Measurements from ENCODE around the gene HERC4.

Gene HERC4

DNA sequence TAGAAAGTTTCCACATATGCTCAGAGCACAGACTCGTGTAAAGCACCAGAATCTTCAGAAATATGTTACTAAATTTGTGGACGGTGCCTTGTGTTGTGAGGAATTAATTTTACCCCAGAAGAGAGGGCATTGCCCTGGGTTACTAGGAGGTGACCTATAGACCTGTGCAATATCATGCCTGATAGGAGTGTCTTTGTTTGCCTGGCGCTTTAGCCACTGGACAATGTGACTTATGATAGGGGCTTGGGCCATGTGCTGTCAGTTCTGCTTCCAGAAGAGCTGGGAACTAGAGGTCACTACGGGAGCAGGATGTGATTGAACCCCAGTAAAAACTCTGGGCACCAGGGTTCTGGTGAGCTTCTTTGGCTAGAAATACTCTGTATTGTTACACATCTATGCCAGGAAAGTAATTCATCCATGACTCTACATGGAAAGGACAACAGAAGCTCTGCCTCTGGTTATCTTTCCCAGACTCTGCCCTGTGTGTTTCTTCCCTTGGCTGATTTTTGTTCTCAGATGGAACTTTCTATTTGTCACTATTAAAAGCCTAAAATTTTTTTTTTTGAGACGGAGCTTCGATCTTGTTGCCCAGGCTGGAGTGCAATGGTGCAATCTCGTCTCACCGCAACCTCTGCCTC lies 115.1 kb downstream of the HERC4 start:
- DNase-seq (ENCODE audit: low spot score): no peak
- TF ChIP-seq, protein P1, sequence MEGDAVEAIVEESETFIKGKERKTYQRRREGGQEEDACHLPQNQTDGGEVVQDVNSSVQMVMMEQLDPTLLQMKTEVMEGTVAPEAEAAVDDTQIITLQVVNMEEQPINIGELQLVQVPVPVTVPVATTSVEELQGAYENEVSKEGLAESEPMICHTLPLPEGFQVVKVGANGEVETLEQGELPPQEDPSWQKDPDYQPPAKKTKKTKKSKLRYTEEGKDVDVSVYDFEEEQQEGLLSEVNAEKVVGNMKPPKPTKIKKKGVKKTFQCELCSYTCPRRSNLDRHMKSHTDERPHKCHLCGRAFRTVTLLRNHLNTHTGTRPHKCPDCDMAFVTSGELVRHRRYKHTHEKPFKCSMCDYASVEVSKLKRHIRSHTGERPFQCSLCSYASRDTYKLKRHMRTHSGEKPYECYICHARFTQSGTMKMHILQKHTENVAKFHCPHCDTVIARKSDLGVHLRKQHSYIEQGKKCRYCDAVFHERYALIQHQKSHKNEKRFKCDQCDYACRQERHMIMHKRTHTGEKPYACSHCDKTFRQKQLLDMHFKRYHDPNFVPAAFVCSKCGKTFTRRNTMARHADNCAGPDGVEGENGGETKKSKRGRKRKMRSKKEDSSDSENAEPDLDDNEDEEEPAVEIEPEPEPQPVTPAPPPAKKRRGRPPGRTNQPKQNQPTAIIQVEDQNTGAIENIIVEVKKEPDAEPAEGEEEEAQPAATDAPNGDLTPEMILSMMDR (IDR thresholded peaks at IDR 0.05; ENCODE audit: extremely low read depth, missing control alignments): no peak

DNA sequence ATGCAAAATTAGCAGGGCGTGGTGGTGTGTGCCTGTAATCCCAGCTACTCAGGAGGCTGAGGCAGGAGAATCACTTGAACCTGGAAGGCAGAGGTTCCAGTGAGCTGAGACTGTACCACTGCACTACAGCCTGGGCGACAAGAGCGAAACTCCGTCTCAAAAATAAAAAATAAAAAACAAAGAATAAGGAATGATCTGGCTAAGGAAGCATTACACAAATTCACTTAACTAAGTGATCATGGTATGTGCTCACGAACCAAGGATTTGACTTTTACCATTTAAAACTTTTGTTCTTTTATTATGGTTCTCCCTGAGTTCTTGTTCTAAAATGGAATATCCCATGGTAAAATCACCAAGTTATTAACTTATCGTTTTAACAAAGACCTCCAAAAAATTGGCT lies 119.5 kb downstream of the HERC4 start:
- TF ChIP-seq, protein P1 (IDR thresholded peaks at IDR 0.05; ENCODE audit: extremely low read depth, missing control alignments): no peak
- DNase-seq (ENCODE audit: low spot score): no peak

DNA sequence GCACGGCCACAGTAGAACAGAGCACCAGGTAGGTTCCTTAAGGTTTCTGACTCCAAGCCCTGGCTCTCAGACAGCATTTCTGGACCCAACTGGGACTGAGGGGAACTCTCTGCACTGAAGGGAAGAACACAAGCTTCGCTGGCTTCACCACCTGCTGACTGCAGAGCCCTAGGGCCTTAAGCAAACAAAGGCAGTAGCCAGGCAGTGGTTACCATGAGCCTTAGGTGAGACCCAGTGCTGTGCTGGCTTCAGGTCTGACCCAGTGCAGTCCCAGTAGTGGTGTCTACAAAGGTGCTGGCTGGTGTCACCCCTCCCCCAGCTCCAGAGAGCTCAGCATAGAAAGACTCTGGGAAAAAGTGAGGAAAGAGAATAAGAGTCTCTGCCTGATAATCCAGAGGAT lies 131.2 kb downstream of the HERC4 start:
- TF ChIP-seq, protein P1 (IDR thresholded peaks at IDR 0.05; ENCODE audit: extremely low read depth, missing control alignments): no peak
- DNase-seq (ENCODE audit: low spot score): no peak

DNA sequence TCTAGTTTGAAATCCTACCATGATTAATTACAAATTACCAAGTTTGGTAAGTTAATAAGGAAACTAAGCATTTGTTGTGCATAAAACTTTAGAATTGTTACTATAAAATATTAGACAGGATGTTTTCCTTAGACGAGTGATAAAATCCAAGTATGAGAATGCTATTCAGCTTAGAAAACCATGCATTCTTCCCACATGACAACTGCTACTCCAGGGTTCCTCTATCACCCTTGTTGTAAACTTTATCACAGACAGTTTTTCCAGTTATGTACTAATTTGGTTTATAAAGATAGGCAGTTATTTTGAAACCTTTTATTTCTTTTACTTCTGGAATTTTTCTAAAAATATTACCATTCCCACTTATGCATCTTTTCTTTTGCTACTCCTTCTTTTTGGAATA lies 138.7 kb downstream of the HERC4 start:
- TF ChIP-seq, protein P1 (IDR thresholded peaks at IDR 0.05; ENCODE audit: extremely low read depth, missing control alignments): no peak
- DNase-seq (ENCODE audit: low spot score): no peak

DNA sequence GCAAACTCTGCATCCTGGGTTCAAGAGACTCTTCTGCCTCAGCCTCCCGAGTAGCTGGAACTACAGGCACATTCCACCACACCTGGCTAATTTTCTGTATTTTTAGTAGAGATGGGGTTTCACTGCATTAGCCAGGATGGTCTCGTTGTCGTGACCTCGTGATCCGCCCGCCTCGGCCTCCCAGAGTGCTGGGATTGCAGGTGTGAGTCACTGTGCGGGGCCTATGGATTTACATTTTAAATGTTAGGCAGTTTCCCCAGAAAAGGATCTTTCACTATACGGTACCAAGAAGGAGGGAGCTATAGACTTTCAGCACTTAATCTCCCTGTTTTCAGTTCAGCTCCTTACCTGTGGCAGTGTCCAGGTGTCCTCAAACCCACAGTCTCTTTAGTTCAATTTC lies 139.9 kb downstream of the HERC4 start:
- TF ChIP-seq, protein P1 (IDR thresholded peaks at IDR 0.05; ENCODE audit: extremely low read depth, missing control alignments): no peak
- no peak for DNase-seq (ENCODE audit: low spot score)

DNA sequence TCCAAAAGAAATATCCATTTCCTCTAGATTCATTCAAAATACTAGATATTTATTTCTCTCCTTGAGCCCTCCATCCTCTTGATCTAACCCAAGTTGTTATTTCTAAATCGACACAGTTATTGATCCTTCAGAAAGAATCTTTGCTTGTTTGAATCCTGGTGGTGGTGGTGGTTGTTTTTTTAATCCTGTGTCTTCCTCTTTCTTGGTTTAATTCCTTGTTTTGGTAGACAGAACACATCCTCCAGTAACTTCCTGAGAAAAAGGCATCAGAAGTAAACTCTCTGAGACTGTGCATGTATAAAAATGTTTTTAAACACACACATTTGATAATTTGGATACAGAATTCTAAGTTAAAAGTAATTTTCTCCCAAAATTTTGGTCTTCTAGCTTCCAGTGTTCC lies 140.7 kb downstream of the HERC4 start:
- DNase-seq (ENCODE audit: low spot score): no peak
- TF ChIP-seq, protein P1 (IDR thresholded peaks at IDR 0.05; ENCODE audit: extremely low read depth, missing control alignments): no peak

DNA sequence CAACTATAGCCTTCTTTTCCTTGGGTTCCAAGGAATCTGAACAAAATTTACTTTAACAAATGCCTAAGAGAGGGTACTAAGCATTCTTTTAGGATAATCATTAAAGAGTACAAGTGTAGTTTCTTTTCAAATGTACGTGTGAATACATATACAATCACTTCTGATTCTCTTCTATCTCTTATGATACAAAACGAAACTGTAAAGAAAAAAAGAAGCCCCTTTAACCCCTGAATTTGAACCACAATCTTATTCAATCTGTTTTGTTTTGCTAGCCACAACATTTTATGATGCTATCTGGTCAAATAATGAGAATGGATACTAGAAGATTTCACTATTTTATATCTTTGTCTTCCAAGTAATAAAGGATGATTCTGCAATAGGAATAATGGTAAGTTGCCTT lies 141.9 kb downstream of the HERC4 start:
- TF ChIP-seq, protein P1 (IDR thresholded peaks at IDR 0.05; ENCODE audit: extremely low read depth, missing control alignments): no peak
- DNase-seq (ENCODE audit: low spot score): no peak

Measured in GM20000 (cell line).